Breast epithelium (tissue), 4 donors: ENCODE measurements around the gene ZNF567. TPM values are rescaled to one million over a fixed set of nuclear protein-coding genes. Genes with fewer than 3 reads are reported as not detected.

ENCODE experiments used
- DNase-seq, 2 donors: peaks; one replicate each; pipeline ENCODE4 v3.0.0-alpha.2; 2019; ENCODE audit warnings: low spot score in 2 of 2
- H3K27ac ChIP-seq, 2 donors: fragments of 200-600 bp; sonication (generic) in 1 of 2; one replicate each; pipeline ENCODE4 v1.5.1; 2016 to 2019; ENCODE audit warnings: mild to moderate bottlenecking in 1 of 2
- H3K27me3 ChIP-seq, 2 donors: fragments of 200-600 bp; sonication (generic) in 1 of 2; one replicate each; pipeline versions ENCODE4 v1.5.1 to v1.6.0; 2017 to 2019; ENCODE audit warnings: control low read depth in 1 of 2, mild to moderate bottlenecking in 1 of 2
- H3K36me3 ChIP-seq: fragments of 200-600 bp; one replicate; pipeline ENCODE4 v1.5.1; 2019
- H3K4me1 ChIP-seq, 2 donors: fragments of 200-600 bp; sonication (generic); one replicate each; pipeline ENCODE4 v1.5.1; 2016 to 2019; ENCODE audit warnings: control low read depth in 1 of 2
- H3K4me3 ChIP-seq, 3 donors: fragments of 200-600 bp; sonication (generic); 1 replicate in 2 of 3; 2 replicates in 1 of 3; pipeline ENCODE4 v1.5.1; 2016 to 2019; ENCODE audit warnings: mild to moderate bottlenecking in 3 of 3, moderate library complexity in 2 of 3
- H3K9me3 ChIP-seq, 2 donors: fragments of 200-600 bp; sonication (generic) in 1 of 2; one replicate each; pipeline ENCODE4 v1.5.1; 2016 to 2019; ENCODE audit warnings: control low read depth in 1 of 2
- CTCF ChIP-seq, 3 donors: fragments of 450-650 bp; IDR thresholded peaks; one replicate each; pipeline ENCODE4 v1.5.1; 2016 to 2017; ENCODE audit warnings: antibody characterized with exemption in 3 of 3, mild to moderate bottlenecking in 3 of 3, moderate library complexity in 3 of 3
- POLR2A ChIP-seq: fragments of 450-650 bp; IDR thresholded peaks from one replicate; pipeline ENCODE4 v1.6.1; 2016; ENCODE audit warnings: antibody characterized with exemption, mild to moderate bottlenecking, moderate library complexity
- POLR2AphosphoS5 ChIP-seq, 3 donors: sonication (generic); formaldehyde crosslinking; IDR thresholded peaks; one replicate each; pipeline ENCODE4 v1.6.1; 2017; ENCODE audit warnings: antibody characterized with exemption in 3 of 3
- intact Hi-C: fragments of 100-400 bp; cut with DNase I; formaldehyde crosslinking; loops from one replicate; pipeline ENCODE4 v1.15.1; 2023; ENCODE audit warnings: low total_unique reads
- total RNA-seq, 3 donors: library from RNA; depleted of rRNA; stranded (reverse); fragments of >200 nt; gene quantifications; one replicate each; pipeline ENCODE4 v1.1.0, GENCODE V29; 2016

Gene ZNF567
- total RNA-seq, 3 donors from 2014 or later: 3.8 to 20.6 (median 15.1) TPM

- Histone ChIP-seq H3K4me1 (peaks cover 0 to 4% of the 10 kb centered on the region in 2 donors), H3K36me3 (peaks cover 11% of the 10 kb centered on the region), H3K9me3 (peaks cover 9 to 16% of the 10 kb centered on the region in 2 donors), H3K4me3 (peak overlapping the region; percentile 70 to 87 (median 81)), H3K27me3 (no peaks in the 10 kb centered on the region), H3K27ac (peak overlapping the region; percentile 73 to 87)
- intact Hi-C loops: no loop called here
- DNase-seq: no peak
- TF ChIP-seq CTCF (IDR thresholded peaks at IDR 0.05) (no peak), POLR2A (no peak), POLR2AphosphoS5 (IDR thresholded peaks at IDR 0.05) (no peak)
Measured at GRCh38 chr19:36686365-36687213, 823 bp upstream of the ZNF567 start.

- Histone ChIP-seq H3K9me3 (peaks cover 13 to 30% of the 10 kb centered on the region in 2 donors), H3K27ac (peak overlapping the region; percentile 73 to 87), H3K4me1 (peaks cover 0 to 4% of the 10 kb centered on the region in 2 donors), H3K4me3 (peak overlapping the region; percentile 70 to 87 (median 81)), H3K36me3 (peaks cover 23% of the 10 kb centered on the region), H3K27me3 (no peaks in the 10 kb centered on the region)
- DNase-seq: no peak
- no peak for TF ChIP-seq CTCF (IDR thresholded peaks at IDR 0.05)
- no peak for TF ChIP-seq POLR2AphosphoS5 (IDR thresholded peaks at IDR 0.05)
- TF ChIP-seq POLR2A: no peak
- intact Hi-C loops: no loop called here
Measured at GRCh38 chr19:36688058-36688457, 646 bp downstream of the ZNF567 start.

GRCh38 chr19:36707134-36707533 lies 19.7 kb downstream of the ZNF567 start:
- intact Hi-C loops: no loop called here

DNA sequence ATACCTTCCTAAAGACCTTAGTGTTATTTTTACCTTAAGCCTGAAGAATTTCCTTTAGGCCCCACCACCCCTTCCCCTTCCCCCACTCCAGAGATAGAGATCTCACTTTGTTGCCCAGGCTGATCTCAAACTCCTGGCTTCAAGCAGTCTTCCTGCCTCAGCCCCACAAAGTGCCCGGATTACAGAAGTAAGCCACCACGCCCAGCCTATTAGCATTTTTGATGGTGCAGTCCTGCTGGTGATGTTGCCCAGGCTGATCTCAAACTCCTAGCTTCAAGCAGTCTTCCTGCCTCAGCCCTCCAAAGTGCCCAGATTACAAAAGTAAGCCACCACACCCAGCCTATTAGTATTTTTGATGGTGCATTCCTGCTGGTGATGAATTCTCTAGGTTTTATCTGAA lies 22.0 kb downstream of the ZNF567 start:
- H3K27ac ChIP-seq: no peak overlapping the region
- DNase-seq: no peak
- H3K4me1 ChIP-seq: no peaks in the 10 kb centered on the region
- no peak for TF ChIP-seq POLR2AphosphoS5 (IDR thresholded peaks at IDR 0.05)
- TF ChIP-seq POLR2A: no peak
- TF ChIP-seq CTCF (IDR thresholded peaks at IDR 0.05): no peak
- H3K36me3 ChIP-seq: peaks cover 26% of the 10 kb centered on the region
- peaks cover 97 to 100% of the 10 kb centered on the region in 2 donors for H3K9me3 ChIP-seq
- intact Hi-C loops: no loop called here
- no peaks in the 10 kb centered on the region for H3K27me3 ChIP-seq
- no peak overlapping the region for H3K4me3 ChIP-seq

More at GRCh38 chr19:36707134-36707533, 19.7 kb downstream of the ZNF567 start:
- DNase-seq: no peak
- no peaks in the 10 kb centered on the region for H3K27me3 ChIP-seq
- no peak overlapping the region for H3K4me3 ChIP-seq
- H3K9me3 ChIP-seq: peaks cover 86 to 91% of the 10 kb centered on the region in 2 donors
- TF ChIP-seq POLR2AphosphoS5 (IDR thresholded peaks at IDR 0.05) (no peak), CTCF (IDR thresholded peaks at IDR 0.05) (no peak), POLR2A (no peak)
- H3K27ac ChIP-seq: no peak overlapping the region
- H3K4me1 ChIP-seq: no peaks in the 10 kb centered on the region
- H3K36me3 ChIP-seq: peaks cover 7% of the 10 kb centered on the region
